DOHH2 (cell line): Measurements from ENCODE around the gene GALK2.
"Not testable (repeated sequence)": the region's sequence is repeated elsewhere in the genome, so short reads cannot be mapped to it uniquely, and the experiment has no call there.

Experiments
- H3F3A ChIP-seq: fragments of 200-600 bp; sonication (generic), shearing (Covaris generic); 2 replicates; pipeline ENCODE4 v1.6.0; 2016; ENCODE audit warnings: antibody characterized with exemption, mild to moderate bottlenecking; ENCODE audit not compliant: control insufficient read depth, insufficient read depth
- H3K27ac ChIP-seq: fragments of 200-600 bp; sonication (generic); 2 replicates; pipeline ENCODE4 v1.5.1; 2014; ENCODE audit warnings: low read depth, mild to moderate bottlenecking, low read length, moderate library complexity
- H3K27me3 ChIP-seq: fragments of 200-600 bp; sonication (generic); 2 replicates; pipeline ENCODE4 v1.6.1; 2014; ENCODE audit warnings: mild to moderate bottlenecking, low read length, mixed read lengths; ENCODE audit not compliant: control insufficient read depth
- H3K36me3 ChIP-seq: fragments of 200-600 bp; sonication (generic); 2 replicates; pipeline ENCODE4 v1.6.1; 2014; ENCODE audit warnings: mild to moderate bottlenecking, low read length, moderate library complexity, mixed read lengths; ENCODE audit not compliant: control insufficient read depth
- H3K4me1 ChIP-seq: fragments of 200-600 bp; sonication (generic); 2 replicates; pipeline ENCODE4 v1.6.1; 2014; ENCODE audit warnings: mild to moderate bottlenecking, low read length, mixed read lengths; ENCODE audit not compliant: control insufficient read depth
- H3K4me2 ChIP-seq: fragments of 200-600 bp; sonication (generic); 2 replicates; pipeline ENCODE4 v1.6.0; 2014; ENCODE audit warnings: mild to moderate bottlenecking, low read length, moderate library complexity
- H3K4me3 ChIP-seq: fragments of 200-600 bp; sonication (generic); 2 replicates; pipeline ENCODE4 v1.5.1; 2014; ENCODE audit warnings: mild to moderate bottlenecking, low read length, mixed read lengths
- H3K79me2 ChIP-seq: fragments of 200-600 bp; sonication (generic); 2 replicates; pipeline ENCODE4 v1.6.1; 2014; ENCODE audit warnings: mild to moderate bottlenecking, low read length, mixed read lengths; ENCODE audit not compliant: control insufficient read depth
- H3K9me2 ChIP-seq: fragments of 200-600 bp; sonication (generic); replicated peaks from 2 replicates; pipeline ENCODE4 v1.6.1; 2014; ENCODE audit warnings: mild to moderate bottlenecking, low read length, mixed read lengths; ENCODE audit not compliant: control insufficient read depth
- H3K9me3 ChIP-seq: fragments of 200-600 bp; sonication (generic); 2 replicates; pipeline ENCODE4 v1.6.1; 2014; ENCODE audit warnings: antibody characterized with exemption, low read length, mixed read lengths; ENCODE audit not compliant: control insufficient read depth, insufficient read depth
- H4K20me1 ChIP-seq: fragments of 200-600 bp; sonication (generic); 2 replicates; pipeline ENCODE4 v1.6.0; 2014; ENCODE audit warnings: low read depth, mild to moderate bottlenecking, antibody characterized with exemption, low read length, moderate library complexity; ENCODE audit not compliant: control insufficient read depth, insufficient read depth
- CTCF ChIP-seq: fragments of 200-600 bp; sonication (generic); IDR thresholded peaks from one replicate; pipeline ENCODE4 v1.5.1; 2014; ENCODE audit warnings: antibody characterized with exemption, mild to moderate bottlenecking, low read depth, low read length; ENCODE audit not compliant: poor library complexity, severe bottlenecking
- EZH2phosphoT487 ChIP-seq: fragments of 200-600 bp; sonication (generic); IDR thresholded peaks from 2 replicates; pipeline ENCODE4 v1.6.1; 2017; ENCODE audit warnings: borderline replicate concordance, mild to moderate bottlenecking, antibody characterized with exemption, low read length, moderate library complexity, mixed read lengths

Gene GALK2

GRCh38 chr15:49168016-49168415 is 2.0 kb upstream of the GALK2 start:
- no peak overlapping the region for H3K27ac ChIP-seq
- H3K9me3 ChIP-seq = no peaks in the 10 kb centered on the region
- no peak overlapping the region for H3K4me2 ChIP-seq
- H3K4me3 ChIP-seq = no peak overlapping the region
- H3K27me3 ChIP-seq = no peaks in the 10 kb centered on the region
- peaks cover 6% of the 10 kb centered on the region; the same call in 1 of the 2 replicates for H3K36me3 ChIP-seq
- peaks cover 23% of the 10 kb centered on the region for H3K4me1 ChIP-seq
- TF ChIP-seq EZH2phosphoT487 = no peak
- no peak for TF ChIP-seq CTCF
- no peaks in the 10 kb centered on the region for H3K9me2 ChIP-seq
- H3F3A ChIP-seq = peaks cover 7% of the 10 kb centered on the region
- peaks cover 34% of the 10 kb centered on the region for H3K79me2 ChIP-seq
- no peaks in the 10 kb centered on the region for H4K20me1 ChIP-seq

DNA sequence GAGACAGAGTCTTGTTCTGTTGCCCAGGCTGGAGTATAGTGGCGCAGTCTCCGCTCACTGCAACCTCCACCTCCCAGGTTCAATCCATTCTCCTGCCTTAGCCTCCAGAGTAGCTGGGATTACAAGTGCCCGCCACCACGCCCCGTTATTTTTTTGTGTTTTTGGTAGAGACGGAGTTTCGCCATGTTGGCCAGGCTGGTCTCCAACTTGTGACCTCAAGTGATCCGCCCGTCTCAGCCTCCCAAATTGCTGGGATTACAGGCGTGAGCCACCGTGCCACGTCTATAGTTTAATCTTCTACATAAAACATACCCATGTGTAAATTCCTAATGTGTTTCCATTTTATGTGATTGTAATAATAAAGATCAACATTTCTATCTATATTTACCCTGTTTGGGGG is 1.7 kb downstream of the GALK2 start:
- H3K27ac ChIP-seq = no peak overlapping the region
- peaks cover 23% of the 10 kb centered on the region for H3K4me1 ChIP-seq
- no peaks in the 10 kb centered on the region for H3K9me3 ChIP-seq
- H3K36me3 ChIP-seq = peaks cover 6% of the 10 kb centered on the region; the same call in 1 of the 2 replicates
- H3K27me3 ChIP-seq = no peaks in the 10 kb centered on the region
- no peaks in the 10 kb centered on the region for H4K20me1 ChIP-seq
- peaks cover 54% of the 10 kb centered on the region for H3K79me2 ChIP-seq
- H3K4me3 ChIP-seq = peak overlapping the region; percentile 92
- peaks cover 6% of the 10 kb centered on the region for H3F3A ChIP-seq
- peak overlapping the region; percentile 62 for H3K4me2 ChIP-seq
- TF ChIP-seq EZH2phosphoT487 (no peak), CTCF (no peak)
- no peaks in the 10 kb centered on the region for H3K9me2 ChIP-seq

- H3K27me3 ChIP-seq = no peaks in the 10 kb centered on the region
- H3K9me3 ChIP-seq = no peaks in the 10 kb centered on the region
- no peak for TF ChIP-seq EZH2phosphoT487
- TF ChIP-seq CTCF = no peak
- peaks cover 53% of the 10 kb centered on the region for H3K79me2 ChIP-seq
- no peak overlapping the region for H3K4me2 ChIP-seq
- no peak overlapping the region for H3K27ac ChIP-seq
- no peaks in the 10 kb centered on the region for H4K20me1 ChIP-seq
- H3F3A ChIP-seq = no peaks in the 10 kb centered on the region
- H3K4me1 ChIP-seq = peaks cover 15% of the 10 kb centered on the region
- H3K9me2 ChIP-seq = no peaks in the 10 kb centered on the region
- peaks cover 10% of the 10 kb centered on the region for H3K36me3 ChIP-seq
- H3K4me3 ChIP-seq = no peak overlapping the region
Measured at GRCh38 chr15:49174902-49175301, 4.9 kb downstream of the GALK2 start.

- not testable (repeated sequence) for H4K20me1 ChIP-seq, H3K27ac ChIP-seq, H3K4me3 ChIP-seq, H3K27me3 ChIP-seq, H3K9me3 ChIP-seq, H3K36me3 ChIP-seq, H3K4me2 ChIP-seq, H3K9me2 ChIP-seq, H3F3A ChIP-seq
- peaks cover 46% of the 10 kb centered on the region for H3K79me2 ChIP-seq
- peaks cover 12% of the 10 kb centered on the region for H3K4me1 ChIP-seq
Measured at GRCh38 chr15:49175582-49176397, 5.7 kb downstream of the GALK2 start.
